HG03457 (cell line): ENCODE results near the gene SYNRG.
"Not testable (repeated sequence)": the region's sequence is repeated elsewhere in the genome, so short reads cannot be mapped to it uniquely, and the experiment has no call there.

ENCODE experiments used
- ATAC-seq: cut with Tn5 transposase; IDR thresholded peaks from one replicate; pipeline ENCODE4 v1.9.1; 2021; ENCODE audit warnings: moderate number of reproducible peaks; ENCODE audit not compliant: unreplicated experiment

SYNRG gene

GRCh38 chr17:37546302-37546701 lies 62.9 kb downstream of the SYNRG start:
- ATAC-seq = no peak

GRCh38 chr17:37545486-37545885 lies 63.7 kb downstream of the SYNRG start:
- ATAC-seq = no peak

GRCh38 chr17:37543637-37544052 lies 65.6 kb downstream of the SYNRG start:
- ATAC-seq = no peak

GRCh38 chr17:37541880-37542660 lies 67.1 kb downstream of the SYNRG start:
- no peak for ATAC-seq

- no peak for ATAC-seq
Measured at GRCh38 chr17:37538981-37539659, 70.1 kb downstream of the SYNRG start.

- no peak for ATAC-seq
Measured at GRCh38 chr17:37535906-37536305, 73.3 kb downstream of the SYNRG start.

GRCh38 chr17:37532756-37533155 lies 76.5 kb downstream of the SYNRG start:
- no peak for ATAC-seq

GRCh38 chr17:37530420-37530819 lies 78.8 kb downstream of the SYNRG start:
- ATAC-seq = no peak

- no peak for ATAC-seq
Measured at GRCh38 chr17:37527249-37527851, 81.9 kb downstream of the SYNRG start.

- ATAC-seq = no peak
Measured at GRCh38 chr17:37523715-37524219, 85.5 kb downstream of the SYNRG start.

- no peak for ATAC-seq
Measured at GRCh38 chr17:37521821-37522220, 87.4 kb downstream of the SYNRG start.

- ATAC-seq = no peak
Measured at GRCh38 chr17:37520174-37520573, 89.0 kb downstream of the SYNRG start.

GRCh38 chr17:37519251-37519985 lies 89.8 kb downstream of the SYNRG start:
- no peak for ATAC-seq

GRCh38 chr17:37518826-37519225 lies 90.4 kb downstream of the SYNRG start:
- no peak for ATAC-seq

- no peak for ATAC-seq
Measured at GRCh38 chr17:37517881-37518280, 91.3 kb downstream of the SYNRG start.

- ATAC-seq = no peak
Measured at GRCh38 chr17:37516127-37516571, 93.1 kb downstream of the SYNRG start.

GRCh38 chr17:37513711-37514110 lies 95.5 kb downstream of the SYNRG start:
- ATAC-seq = no peak

- ATAC-seq = no peak
Measured at GRCh38 chr17:37512442-37513068, 96.7 kb downstream of the SYNRG start.

GRCh38 chr17:37511642-37512041 lies 97.6 kb downstream of the SYNRG start:
- ATAC-seq = not testable (repeated sequence)

GRCh38 chr17:37510056-37510455 lies 99.2 kb downstream of the SYNRG start:
- ATAC-seq = no peak

- no peak for ATAC-seq
Measured at GRCh38 chr17:37507111-37507510, 102.1 kb downstream of the SYNRG start.
